ENCODE data around the gene FMN1.

DNA sequence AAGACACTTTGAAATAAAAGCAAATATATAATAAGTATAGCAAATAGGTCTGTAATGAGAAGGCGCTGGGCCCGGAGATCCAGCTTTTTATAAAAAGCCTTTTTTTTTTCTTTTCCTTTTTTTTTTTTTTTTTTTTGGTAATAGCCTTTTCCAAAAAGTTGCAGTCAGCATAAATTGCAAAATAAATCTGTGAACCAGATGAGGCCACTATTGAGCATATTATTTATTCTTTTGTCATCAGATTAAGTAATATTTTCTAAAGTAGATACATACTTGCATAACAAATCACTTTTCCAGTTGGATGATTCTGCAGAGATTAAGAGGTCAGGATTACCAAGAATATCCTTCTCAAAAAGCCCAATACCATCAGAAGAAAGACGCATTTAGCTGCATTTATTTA lies 24.9 kb downstream of the FMN1 start:
- TF ChIP-seq BHLHE40 (IDR thresholded peaks at IDR 0.05; ENCODE audit: borderline replicate concordance), result no peak
- TF ChIP-seq SP1 (IDR thresholded peaks at IDR 0.05), result no peak
- no peak for TF ChIP-seq FOXM1 (IDR thresholded peaks at IDR 0.05; ENCODE audit: borderline replicate concordance)
- no peak for TF ChIP-seq TARDBP (IDR thresholded peaks at IDR 0.05)
- TF ChIP-seq SUZ12 (IDR thresholded peaks at IDR 0.05), result no peak
- TF ChIP-seq HDGF (IDR thresholded peaks at IDR 0.05; ENCODE audit: borderline replicate concordance), result no peak
- no peak for TF ChIP-seq NFRKB (IDR thresholded peaks at IDR 0.05)
- no peak for TF ChIP-seq ELF4 (IDR thresholded peaks at IDR 0.05)
- TF ChIP-seq LEF1 (IDR thresholded peaks at IDR 0.05; ENCODE audit: borderline replicate concordance), result no peak

All from HEK293T (cell line).